ENCODE results near the gene ZNF555. TPM values are rescaled to one million over a fixed set of nuclear protein-coding genes. Genes with fewer than 3 reads are reported as not detected.

The ZNF555 gene
- total RNA-seq, 2 donors from 2014 or later = 5.0 to 6.9 TPM

- Histone ChIP-seq H3K4me3 (no peak overlapping the region), H3K9me3 (no peaks in the 10 kb centered on the region), H3K27me3 (replicated peaks; ENCODE audit: insufficient read depth) (no peaks in the 10 kb centered on the region), H3K4me1 (replicated peaks) (peaks cover 4% of the 10 kb centered on the region), H3K27ac (no peak overlapping the region), H3K36me3 (peaks cover 6 to 18% of the 10 kb centered on the region in 2 donors)
- no peak for TF ChIP-seq POLR2AphosphoS5 (IDR thresholded peaks at IDR 0.05)
- 91% methylated on average over 39 of the region's 58 CpGs for WGBS
- no peak for DNase-seq (ENCODE audit: low spot score)
- intact Hi-C loops (cut with DNase I) = no loop called here
These were observed 30.9 kb upstream of the ZNF555 start for GRCh38 chr19:2810141-2811091.

DNA sequence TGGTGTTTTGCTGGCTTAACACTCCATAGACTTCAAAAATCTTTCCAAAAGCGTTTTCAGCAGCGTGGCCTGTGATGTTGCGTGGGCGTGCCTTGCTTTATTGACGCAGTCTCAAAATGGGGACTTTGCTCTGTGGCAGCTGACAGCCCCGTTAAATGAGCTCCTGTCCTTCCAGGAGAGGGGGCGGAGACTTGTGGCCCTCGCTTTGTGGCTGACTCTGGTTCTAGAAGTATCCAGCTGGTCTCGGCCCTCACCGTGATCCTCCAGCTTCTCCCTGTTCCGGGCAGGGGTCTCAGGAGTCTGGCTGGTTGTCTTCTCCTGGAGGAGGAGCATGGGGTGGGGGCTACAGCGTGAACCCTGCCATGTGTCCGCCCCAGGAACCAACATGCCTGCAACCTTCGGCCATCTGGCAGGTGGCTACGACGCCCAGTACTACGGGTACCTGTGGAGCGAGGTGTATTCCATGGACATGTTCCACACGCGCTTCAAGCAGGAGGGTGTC lies 30.0 kb upstream of the ZNF555 start:
- no peak for TF ChIP-seq CTCF (IDR thresholded peaks at IDR 0.05)
- no peak for TF ChIP-seq POLR2A (IDR thresholded peaks at IDR 0.05)
- no peak for TF ChIP-seq POLR2AphosphoS5 (IDR thresholded peaks at IDR 0.05)
- Histone ChIP-seq H3K9me3 (no peaks in the 10 kb centered on the region), H3K4me3 (no peak overlapping the region), H3K36me3 (peaks cover 6 to 18% of the 10 kb centered on the region in 2 donors), H3K4me1 (replicated peaks) (peaks cover 4% of the 10 kb centered on the region), H3K27ac (no peak overlapping the region), H3K27me3 (replicated peaks; ENCODE audit: insufficient read depth) (no peaks in the 10 kb centered on the region)
- DNase-seq (ENCODE audit: low spot score) = no peak
- 91% methylated on average over 20 of the region's 20 CpGs for WGBS
- intact Hi-C loops (cut with DNase I) = no loop called here

DNA sequence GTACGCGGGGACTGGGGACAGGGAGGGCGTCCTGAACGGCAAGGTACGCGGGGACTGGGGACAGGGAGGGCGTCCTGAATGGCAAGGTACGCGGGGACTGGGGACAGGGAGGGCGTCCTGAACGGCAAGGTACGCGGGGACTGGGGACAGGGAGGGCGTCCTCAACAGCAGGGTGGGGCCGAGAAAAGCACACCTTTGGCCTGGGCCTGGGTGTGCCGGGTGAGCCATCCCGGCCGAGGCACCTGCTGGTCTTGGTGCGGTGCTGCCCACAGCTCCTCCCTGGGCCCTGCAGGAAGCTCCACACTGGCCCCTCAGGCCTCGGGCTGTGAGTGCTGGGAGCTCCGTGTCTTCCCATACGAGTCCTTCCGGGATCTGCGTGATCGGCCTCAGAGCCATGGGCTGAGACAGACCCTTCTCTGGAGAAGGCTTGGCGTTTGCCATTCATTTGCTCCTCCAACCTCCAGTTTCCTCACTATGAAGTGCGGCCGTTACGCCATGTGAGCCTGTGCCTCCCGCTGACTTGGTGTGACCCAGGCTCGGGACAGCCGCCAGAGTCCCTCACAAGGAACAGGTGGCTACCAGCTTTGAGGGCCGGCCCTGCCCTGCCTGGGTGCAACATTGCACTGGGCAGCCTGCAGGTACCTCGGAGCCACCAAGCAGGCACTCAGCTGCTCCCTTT lies 29.4 kb upstream of the ZNF555 start:
- 90% methylated on average over 34 of the region's 34 CpGs for WGBS

GRCh38 chr19:2812414-2813234 lies 28.7 kb upstream of the ZNF555 start:
- H3K9me3 ChIP-seq = no peaks in the 10 kb centered on the region
- DNase-seq (ENCODE audit: low spot score) = no peak

More for the DNA sequence above, 29.4 kb upstream of the ZNF555 start:
- Histone ChIP-seq H3K27me3 (replicated peaks; ENCODE audit: insufficient read depth) (no peaks in the 10 kb centered on the region), H3K9me3 (no peaks in the 10 kb centered on the region), H3K36me3 (peaks cover 6 to 15% of the 10 kb centered on the region in 2 donors), H3K4me1 (replicated peaks) (peaks cover 4% of the 10 kb centered on the region), H3K27ac (no peak overlapping the region), H3K4me3 (no peak overlapping the region)
- TF ChIP-seq POLR2A (IDR thresholded peaks at IDR 0.05) (no peak), POLR2AphosphoS5 (IDR thresholded peaks at IDR 0.05) (no peak), CTCF (IDR thresholded peaks at IDR 0.05) (no peak)
- intact Hi-C loops (cut with DNase I) = no loop called here
- no peak for DNase-seq (ENCODE audit: low spot score)

More at GRCh38 chr19:2812414-2813234, 28.7 kb upstream of the ZNF555 start:
- WGBS = 89% methylated on average over 34 of the region's 37 CpGs
- Histone ChIP-seq H3K4me1 (replicated peaks) (peaks cover 4% of the 10 kb centered on the region), H3K27ac (no peak overlapping the region), H3K27me3 (replicated peaks; ENCODE audit: insufficient read depth) (no peaks in the 10 kb centered on the region), H3K36me3 (peaks cover 6 to 11% of the 10 kb centered on the region in 2 donors), H3K4me3 (no peak overlapping the region)
- TF ChIP-seq CTCF (IDR thresholded peaks at IDR 0.05) (no peak), POLR2A (IDR thresholded peaks at IDR 0.05) (no peak)
- intact Hi-C loops (cut with DNase I) = no loop called here

Data from prostate gland (tissue), 2 donors.